Endodermal cell (in vitro differentiated cells): ENCODE results near the gene SYNPO2. TPM values are rescaled to one million over a fixed set of nuclear protein-coding genes. Genes with fewer than 3 reads are reported as not detected.
A peak's percentile ranks its signal among the peaks of the same experiment; 100 is the strongest.

Source experiments
- DNase-seq: peaks from one replicate; pipeline ENCODE4 v3.0.0-alpha.2; 2017
- H3K27ac ChIP-seq: 2 replicates; pipeline ENCODE4 v1.5.1; 2013; ENCODE audit warnings: mild to moderate bottlenecking, low read depth, low read length, moderate library complexity
- H3K27me3 ChIP-seq: 2 replicates; pipeline ENCODE4 v1.6.1; 2013; ENCODE audit warnings: mild to moderate bottlenecking, low read length, moderate library complexity; ENCODE audit not compliant: insufficient read depth, control insufficient read depth, poor library complexity, severe bottlenecking
- H3K36me3 ChIP-seq: 2 replicates; pipeline ENCODE4 v1.7.0; 2013; ENCODE audit warnings: mild to moderate bottlenecking, low read length, moderate library complexity; ENCODE audit not compliant: control insufficient read depth, insufficient read depth
- H3K4me1 ChIP-seq: one replicate; pipeline ENCODE4 v1.7.0; 2013; ENCODE audit warnings: low read length; ENCODE audit not compliant: control insufficient read depth, insufficient read depth
- H3K4me3 ChIP-seq: 2 replicates; pipeline ENCODE4 v1.5.1; 2013; ENCODE audit warnings: mild to moderate bottlenecking, low read length, moderate library complexity
- H3K9ac ChIP-seq: 2 replicates; pipeline ENCODE4 v1.6.1; 2013; ENCODE audit warnings: mild to moderate bottlenecking, low read length, moderate library complexity; ENCODE audit not compliant: poor library complexity, severe bottlenecking; ENCODE audit errors: extremely low read depth
- H3K9me3 ChIP-seq: 2 replicates; pipeline ENCODE4 v1.6.1; 2013; ENCODE audit warnings: mild to moderate bottlenecking, low read length, moderate library complexity; ENCODE audit not compliant: control insufficient read depth
- H3K27ac Mint-ChIP-seq: 2 replicates; pipeline ENCODE4 v1.8.0; 2020; ENCODE audit warnings: mixed read lengths
- H3K27me3 Mint-ChIP-seq: 2 replicates; pipeline ENCODE4 v1.8.0; 2021; ENCODE audit warnings: mild to moderate bottlenecking, mixed read lengths; ENCODE audit not compliant: insufficient read depth
- H3K36me3 Mint-ChIP-seq: 2 replicates; pipeline ENCODE4 v1.8.0; 2020; ENCODE audit warnings: low read depth, mixed read lengths
- H3K4me1 Mint-ChIP-seq: 2 replicates; pipeline ENCODE4 v1.8.0; 2020; ENCODE audit warnings: mixed read lengths
- H3K4me3 Mint-ChIP-seq: 2 replicates; pipeline ENCODE4 v1.8.0; 2020; ENCODE audit warnings: mild to moderate bottlenecking, moderate library complexity, mixed read lengths
- H3K9me3 Mint-ChIP-seq: 2 replicates; pipeline ENCODE4 v1.8.0; 2020; ENCODE audit warnings: mild to moderate bottlenecking, mixed read lengths
- WGBS, 2 experiments: methylation state at CpG; one replicate each; pipeline versions ENCODE4 v1.1.5 to v1.1.7; 2013; ENCODE audit warnings: missing lambda C conversion rate in 2 of 2, mixed read lengths in 1 of 2; ENCODE audit not compliant: insufficient coverage in 1 of 2, insufficient read length in 1 of 2; 5-methylcytosine and 5-hydroxymethylcytosine counted together
- total RNA-seq, 2 donors: library from RNA; stranded (reverse); fragmentation: NEBNext Ultra II Directional in 1 of 2; extraction: Animal tissue kit (Norgen Biotek cat#: 25700) in 1 of 2; gene quantifications; 2 replicates in 1 of 2; 3 replicates in 1 of 2; pipeline ENCODE4 v1.2.1, GENCODE V29; 2021
- TF ChIP-seq, protein P1 (sequence below): fragments of 200-600 bp; sonication (generic); conservative IDR thresholded peaks from 2 replicates; pipeline ENCODE4 v1.5.0; 2021; ENCODE audit warnings: antibody characterized with exemption, mild to moderate bottlenecking

The SYNPO2 gene
- total RNA-seq, 2 donors from 2014 or later: 0.09 to 0.37 TPM

DNA sequence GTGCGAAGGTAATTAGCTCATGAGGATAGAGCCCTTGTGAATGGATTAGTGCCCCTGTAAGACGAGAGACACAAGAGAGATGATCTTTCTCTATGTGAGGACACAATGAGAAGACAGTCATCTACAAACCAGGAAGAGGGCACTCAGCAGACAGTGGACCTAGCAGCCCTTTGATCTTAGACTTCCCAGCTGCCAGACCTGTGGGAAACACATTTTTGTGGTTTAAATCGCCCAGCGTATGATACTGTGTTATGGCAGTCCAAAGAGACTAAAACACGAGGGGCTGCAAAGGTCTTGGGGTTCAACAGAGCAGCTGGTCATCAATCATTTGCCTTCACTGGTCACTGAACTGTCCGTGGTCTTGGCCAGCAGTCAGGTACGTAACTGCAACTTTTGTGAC, 9.2 kb upstream of the SYNPO2 start:
- peaks cover 11% of the 10 kb centered on the region for H3K9me3 Mint-ChIP-seq
- H3K36me3 Mint-ChIP-seq: no peaks in the 10 kb centered on the region
- no peaks in the 10 kb centered on the region for H3K4me1 ChIP-seq
- no peaks in the 10 kb centered on the region for H3K27me3 Mint-ChIP-seq
- H3K27me3 ChIP-seq: no peaks in the 10 kb centered on the region
- peaks cover 4% of the 10 kb centered on the region for H3K9me3 ChIP-seq
- no peak overlapping the region for H3K4me3 Mint-ChIP-seq
- no peaks in the 10 kb centered on the region for H3K36me3 ChIP-seq
- H3K27ac ChIP-seq: no peak overlapping the region
- H3K27ac Mint-ChIP-seq: no peak overlapping the region
- no peaks in the 10 kb centered on the region for H3K4me1 Mint-ChIP-seq
- TF ChIP-seq, protein P1, sequence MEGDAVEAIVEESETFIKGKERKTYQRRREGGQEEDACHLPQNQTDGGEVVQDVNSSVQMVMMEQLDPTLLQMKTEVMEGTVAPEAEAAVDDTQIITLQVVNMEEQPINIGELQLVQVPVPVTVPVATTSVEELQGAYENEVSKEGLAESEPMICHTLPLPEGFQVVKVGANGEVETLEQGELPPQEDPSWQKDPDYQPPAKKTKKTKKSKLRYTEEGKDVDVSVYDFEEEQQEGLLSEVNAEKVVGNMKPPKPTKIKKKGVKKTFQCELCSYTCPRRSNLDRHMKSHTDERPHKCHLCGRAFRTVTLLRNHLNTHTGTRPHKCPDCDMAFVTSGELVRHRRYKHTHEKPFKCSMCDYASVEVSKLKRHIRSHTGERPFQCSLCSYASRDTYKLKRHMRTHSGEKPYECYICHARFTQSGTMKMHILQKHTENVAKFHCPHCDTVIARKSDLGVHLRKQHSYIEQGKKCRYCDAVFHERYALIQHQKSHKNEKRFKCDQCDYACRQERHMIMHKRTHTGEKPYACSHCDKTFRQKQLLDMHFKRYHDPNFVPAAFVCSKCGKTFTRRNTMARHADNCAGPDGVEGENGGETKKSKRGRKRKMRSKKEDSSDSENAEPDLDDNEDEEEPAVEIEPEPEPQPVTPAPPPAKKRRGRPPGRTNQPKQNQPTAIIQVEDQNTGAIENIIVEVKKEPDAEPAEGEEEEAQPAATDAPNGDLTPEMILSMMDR: no peak
- no peak for DNase-seq
- H3K4me3 ChIP-seq: no peak overlapping the region
- no peak overlapping the region for H3K9ac ChIP-seq
- 89 to 92% methylated on average over 7 of the region's 7 CpGs for WGBS, 2 experiments

DNA sequence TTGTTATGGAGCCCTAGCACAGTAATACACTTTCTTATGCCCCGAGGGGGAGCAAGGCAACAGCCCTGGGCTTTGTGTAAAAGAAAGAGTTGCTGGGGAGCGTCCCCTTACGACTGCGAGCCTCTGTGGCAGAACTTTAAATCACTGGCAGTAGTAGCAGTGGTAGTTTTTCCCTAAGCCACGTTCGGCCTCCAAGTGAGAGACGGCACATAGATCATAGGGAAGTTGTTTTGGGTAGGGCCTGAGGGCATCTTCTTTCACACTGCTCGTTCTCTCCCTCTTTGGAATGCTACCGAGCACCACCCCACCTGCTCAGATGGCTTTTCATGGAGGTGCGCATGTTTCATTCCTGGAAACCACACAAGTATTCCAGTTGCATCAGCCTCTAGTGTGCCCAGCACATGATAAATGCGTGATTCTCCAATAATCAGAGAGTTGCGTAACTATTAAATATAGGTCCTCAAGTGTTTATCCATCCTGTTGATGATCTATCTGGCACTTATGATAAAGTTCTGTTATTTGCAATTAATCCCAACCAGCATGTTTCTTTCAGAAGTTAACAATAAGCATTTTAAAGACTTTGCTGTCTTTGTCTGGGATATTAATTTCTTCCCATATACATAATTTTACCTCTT, 7.0 kb upstream of the SYNPO2 start:
- no peak overlapping the region for H3K27ac Mint-ChIP-seq

DNA sequence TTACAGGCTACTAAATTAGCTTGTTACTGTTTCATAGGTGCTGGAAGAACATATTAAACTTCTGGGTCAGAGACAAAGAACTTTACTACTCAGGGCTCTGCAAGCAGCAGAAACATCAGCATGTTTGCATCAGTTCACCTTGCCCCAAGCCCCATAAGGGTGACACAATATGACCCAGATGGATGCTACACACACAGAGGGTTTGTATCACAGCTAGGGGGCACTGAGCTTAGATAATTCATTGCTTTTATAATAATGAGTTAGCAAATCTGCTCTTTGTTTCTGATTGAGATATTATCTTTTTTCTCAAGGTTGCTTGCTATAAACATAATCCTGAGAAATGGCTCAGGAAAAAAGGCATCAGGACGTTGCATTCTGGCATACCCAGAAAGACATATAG, 4.8 kb upstream of the SYNPO2 start:
- Histone ChIP-seq H3K4me1 (no peaks in the 10 kb centered on the region), H3K36me3 (no peaks in the 10 kb centered on the region), H3K4me3 (no peak overlapping the region), H3K27ac (no peak overlapping the region), H3K9ac (no peak overlapping the region), H3K9me3 (no peaks in the 10 kb centered on the region), H3K27me3 (peaks cover 10% of the 10 kb centered on the region)
- Mint-ChIP-seq H3K27ac (no peak overlapping the region), H3K27me3 (peaks cover 10% of the 10 kb centered on the region), H3K9me3 (no peaks in the 10 kb centered on the region), H3K4me3 (no peak overlapping the region), H3K4me1 (peaks cover 2% of the 10 kb centered on the region), H3K36me3 (no peaks in the 10 kb centered on the region)
- no peak for DNase-seq
- WGBS, 2 experiments: 81 to 100% methylated on average over 1 of the region's 1 CpG
- TF ChIP-seq, protein P1: peak; percentile 55

More for the DNA sequence above, 7.0 kb upstream of the SYNPO2 start:
- Mint-ChIP-seq H3K4me1 (no peaks in the 10 kb centered on the region), H3K9me3 (peaks cover 6% of the 10 kb centered on the region), H3K27me3 (no peaks in the 10 kb centered on the region), H3K36me3 (no peaks in the 10 kb centered on the region), H3K4me3 (no peak overlapping the region)
- H3K9me3 ChIP-seq: peaks cover 4% of the 10 kb centered on the region
- no peaks in the 10 kb centered on the region for H3K36me3 ChIP-seq
- H3K9ac ChIP-seq: no peak overlapping the region
- peak; percentile 45 for DNase-seq
- TF ChIP-seq, protein P1: no peak
- no peaks in the 10 kb centered on the region for H3K27me3 ChIP-seq
- WGBS, 2 experiments: 83 to 88% methylated on average over 7 to 12 of the region's 12 CpGs
- no peak overlapping the region for H3K4me3 ChIP-seq
- no peak overlapping the region for H3K27ac ChIP-seq
- H3K4me1 ChIP-seq: no peaks in the 10 kb centered on the region
